Mesothelial cell of epicardium (in vitro differentiated cells): Measurements from ENCODE around the gene CPLX1. TPM values are rescaled to one million over a fixed set of nuclear protein-coding genes. Genes with fewer than 3 reads are reported as not detected.

ENCODE experiments used
- DNase-seq, 2 experiments: peaks; one replicate each; pipeline ENCODE4 v3.0.0; 2021; ENCODE audit warnings: low spot score in 2 of 2; ENCODE audit not compliant: unreplicated experiment in 2 of 2
- H3K27ac Mint-ChIP-seq: 2 replicates; pipeline ENCODE4 v1.8.0; 2021; ENCODE audit warnings: mixed read lengths
- H3K27me3 Mint-ChIP-seq: 2 replicates; pipeline ENCODE4 v1.8.0; 2021; ENCODE audit warnings: low read depth, mixed read lengths
- H3K36me3 Mint-ChIP-seq: 2 replicates; pipeline ENCODE4 v1.8.0; 2021; ENCODE audit warnings: mixed read lengths
- H3K4me1 Mint-ChIP-seq: 2 replicates; pipeline ENCODE4 v1.8.0; 2021; ENCODE audit warnings: mixed read lengths
- H3K4me3 Mint-ChIP-seq: 2 replicates; pipeline ENCODE4 v1.8.0; 2021; ENCODE audit warnings: mild to moderate bottlenecking, moderate library complexity, mixed read lengths
- H3K9me3 Mint-ChIP-seq: 2 replicates; pipeline ENCODE4 v1.8.0; 2021; ENCODE audit warnings: mixed read lengths
- total RNA-seq: library from RNA; stranded (reverse); gene quantifications from 3 replicates; pipeline ENCODE4 v1.2.1, GENCODE V29; 2021
- TF ChIP-seq, protein P1 (sequence below): fragments of 200-600 bp; sonication (generic); IDR thresholded peaks from one replicate; pipeline ENCODE4 v1.5.0; 2021; ENCODE audit warnings: antibody characterized with exemption; ENCODE audit not compliant: unreplicated experiment

CPLX1 gene
- total RNA-seq, 1 donor from 2014 or later = 4.6 TPM

DNA sequence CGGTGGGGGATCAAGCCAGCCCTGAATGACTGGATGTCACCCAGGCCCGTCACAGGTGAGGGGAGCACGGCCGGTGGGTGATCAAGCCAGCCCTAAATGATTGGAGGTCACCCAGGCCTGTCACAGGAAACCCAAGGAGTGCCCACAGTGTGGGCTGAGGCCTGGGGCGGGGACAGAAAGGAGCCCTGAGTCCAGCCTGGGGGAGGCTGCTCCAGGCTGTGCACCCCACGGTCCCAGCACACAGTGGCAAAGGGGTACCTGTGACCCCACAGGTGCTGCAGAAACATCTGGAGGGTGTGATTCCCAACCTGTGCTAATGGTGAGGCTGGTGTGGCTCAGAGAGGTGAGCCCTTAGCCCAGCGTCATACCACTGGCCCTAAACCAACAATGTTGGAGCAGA lies 6.2 kb upstream of the CPLX1 start:
- Mint-ChIP-seq H3K27ac (no peak overlapping the region), H3K4me3 (no peak overlapping the region), H3K4me1 (peaks cover 6% of the 10 kb centered on the region), H3K9me3 (no peaks in the 10 kb centered on the region), H3K27me3 (peaks cover 41% of the 10 kb centered on the region), H3K36me3 (no peaks in the 10 kb centered on the region)
- TF ChIP-seq, protein P1, sequence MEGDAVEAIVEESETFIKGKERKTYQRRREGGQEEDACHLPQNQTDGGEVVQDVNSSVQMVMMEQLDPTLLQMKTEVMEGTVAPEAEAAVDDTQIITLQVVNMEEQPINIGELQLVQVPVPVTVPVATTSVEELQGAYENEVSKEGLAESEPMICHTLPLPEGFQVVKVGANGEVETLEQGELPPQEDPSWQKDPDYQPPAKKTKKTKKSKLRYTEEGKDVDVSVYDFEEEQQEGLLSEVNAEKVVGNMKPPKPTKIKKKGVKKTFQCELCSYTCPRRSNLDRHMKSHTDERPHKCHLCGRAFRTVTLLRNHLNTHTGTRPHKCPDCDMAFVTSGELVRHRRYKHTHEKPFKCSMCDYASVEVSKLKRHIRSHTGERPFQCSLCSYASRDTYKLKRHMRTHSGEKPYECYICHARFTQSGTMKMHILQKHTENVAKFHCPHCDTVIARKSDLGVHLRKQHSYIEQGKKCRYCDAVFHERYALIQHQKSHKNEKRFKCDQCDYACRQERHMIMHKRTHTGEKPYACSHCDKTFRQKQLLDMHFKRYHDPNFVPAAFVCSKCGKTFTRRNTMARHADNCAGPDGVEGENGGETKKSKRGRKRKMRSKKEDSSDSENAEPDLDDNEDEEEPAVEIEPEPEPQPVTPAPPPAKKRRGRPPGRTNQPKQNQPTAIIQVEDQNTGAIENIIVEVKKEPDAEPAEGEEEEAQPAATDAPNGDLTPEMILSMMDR = no peak
- DNase-seq = no peak

DNA sequence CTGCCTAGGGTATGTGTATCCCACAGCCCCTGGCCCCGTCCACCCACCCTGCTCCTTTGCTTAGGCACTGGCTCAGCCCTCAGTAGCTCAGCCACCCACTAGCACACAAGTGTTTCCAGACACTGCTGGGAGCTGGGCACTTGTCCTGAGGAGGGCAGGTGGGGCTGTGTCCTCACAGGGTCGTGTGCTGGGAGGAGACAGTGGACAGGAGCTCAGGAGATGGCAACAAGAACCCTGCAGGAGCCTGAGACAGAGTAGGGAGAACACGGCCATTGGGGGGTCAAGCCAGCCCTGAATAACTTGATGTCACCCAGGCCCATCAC lies 5.5 kb upstream of the CPLX1 start:
- Mint-ChIP-seq H3K4me1 (peaks cover 6% of the 10 kb centered on the region), H3K4me3 (no peak overlapping the region), H3K9me3 (no peaks in the 10 kb centered on the region), H3K36me3 (no peaks in the 10 kb centered on the region), H3K27ac (no peak overlapping the region), H3K27me3 (peaks cover 45% of the 10 kb centered on the region)
- DNase-seq = no peak
- TF ChIP-seq, protein P1 = no peak

DNA sequence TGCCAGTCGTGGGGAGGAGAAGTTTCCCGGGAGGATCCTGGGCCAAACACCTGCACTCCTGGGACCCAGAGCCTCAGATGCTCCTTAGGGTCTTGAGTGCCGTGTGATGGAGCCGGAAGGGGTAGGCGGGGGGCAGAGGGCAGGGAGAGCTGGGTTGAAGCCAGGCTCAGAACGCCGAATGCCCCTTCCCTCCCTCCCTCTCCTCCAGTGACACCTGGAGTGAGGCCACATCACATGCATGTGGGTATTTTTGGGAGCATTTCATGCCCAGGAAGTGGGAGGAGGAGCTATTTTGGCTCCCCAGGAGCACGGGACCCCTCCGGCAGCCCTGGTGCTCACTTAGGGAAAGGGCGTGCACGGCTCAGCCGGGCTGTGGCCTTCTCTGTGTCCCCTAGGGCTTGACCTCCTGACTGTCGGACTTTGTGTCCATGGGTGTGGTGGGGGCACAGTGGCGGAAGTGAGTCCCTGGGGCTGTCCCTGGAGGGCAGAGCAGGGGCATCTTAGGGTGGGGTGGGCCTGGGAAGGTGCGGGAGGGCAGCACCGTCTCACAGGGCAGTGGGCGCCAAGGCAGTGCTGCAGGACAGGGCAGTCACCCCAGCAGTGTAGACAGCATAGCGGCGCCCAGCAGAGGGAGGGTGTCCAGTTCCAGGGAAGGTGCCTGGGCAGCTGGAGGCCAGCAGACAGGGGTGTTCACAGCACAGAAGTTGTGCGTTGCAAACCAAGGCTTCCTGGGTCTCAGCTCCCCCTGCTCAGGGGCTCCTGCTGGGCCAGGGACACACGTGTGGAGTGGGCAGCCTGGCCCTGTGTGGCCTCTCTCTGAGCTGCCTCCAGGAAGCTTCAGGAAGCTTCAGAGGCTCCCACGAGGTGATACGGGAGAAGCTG lies 4.9 kb upstream of the CPLX1 start:
- H3K4me1 Mint-ChIP-seq = peaks cover 6% of the 10 kb centered on the region
- DNase-seq = no peak
- TF ChIP-seq, protein P1 = no peak
- H3K27me3 Mint-ChIP-seq = peaks cover 45% of the 10 kb centered on the region
- no peaks in the 10 kb centered on the region for H3K9me3 Mint-ChIP-seq
- no peaks in the 10 kb centered on the region for H3K36me3 Mint-ChIP-seq
- no peak overlapping the region for H3K4me3 Mint-ChIP-seq
- no peak overlapping the region for H3K27ac Mint-ChIP-seq

DNA sequence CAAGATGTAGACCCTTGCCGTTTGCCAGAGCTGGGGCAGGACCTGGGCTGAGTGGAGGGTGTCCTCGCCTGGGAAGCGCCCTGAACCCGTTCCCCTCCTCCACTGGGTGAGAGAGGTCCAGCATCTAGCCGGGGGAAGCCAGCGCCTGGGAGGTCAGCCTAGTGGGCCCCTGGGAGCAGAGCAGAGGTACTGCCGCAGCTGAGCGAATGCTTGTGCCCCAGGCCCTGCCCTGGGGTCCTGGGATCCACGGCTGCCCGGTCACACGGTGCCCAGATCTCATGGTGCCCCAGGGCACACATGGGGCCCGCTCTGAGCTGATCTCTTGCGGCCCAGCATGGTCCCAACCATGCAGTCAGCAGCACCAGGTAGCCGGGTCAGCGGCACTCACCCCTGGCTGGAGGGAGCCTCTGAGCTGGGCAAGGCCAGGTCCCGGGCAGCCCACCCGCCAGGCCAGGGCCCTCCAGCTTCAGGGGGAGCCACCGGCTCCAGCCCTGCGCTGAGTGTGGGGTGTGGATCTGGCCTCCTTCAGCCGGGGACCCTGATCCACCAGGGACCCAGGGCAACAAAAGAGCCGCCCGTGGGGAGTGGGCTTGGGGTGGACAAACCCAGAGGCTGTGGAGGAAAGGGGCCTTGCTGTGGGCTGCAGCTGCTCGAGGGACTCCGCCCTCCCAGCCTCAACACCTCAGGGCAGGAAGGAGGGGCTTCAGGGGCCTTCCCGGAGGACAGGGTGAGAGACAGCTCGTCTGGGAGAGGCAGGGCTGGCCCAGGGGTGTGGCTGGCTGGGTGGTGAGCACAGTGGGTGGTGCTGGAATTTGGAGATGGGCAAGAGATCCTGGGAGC lies 4.1 kb upstream of the CPLX1 start:
- Mint-ChIP-seq H3K27me3 (peaks cover 50% of the 10 kb centered on the region), H3K36me3 (no peaks in the 10 kb centered on the region), H3K27ac (no peak overlapping the region), H3K4me3 (no peak overlapping the region), H3K4me1 (peaks cover 6% of the 10 kb centered on the region), H3K9me3 (no peaks in the 10 kb centered on the region)
- no peak for DNase-seq
- TF ChIP-seq, protein P1 = no peak

DNA sequence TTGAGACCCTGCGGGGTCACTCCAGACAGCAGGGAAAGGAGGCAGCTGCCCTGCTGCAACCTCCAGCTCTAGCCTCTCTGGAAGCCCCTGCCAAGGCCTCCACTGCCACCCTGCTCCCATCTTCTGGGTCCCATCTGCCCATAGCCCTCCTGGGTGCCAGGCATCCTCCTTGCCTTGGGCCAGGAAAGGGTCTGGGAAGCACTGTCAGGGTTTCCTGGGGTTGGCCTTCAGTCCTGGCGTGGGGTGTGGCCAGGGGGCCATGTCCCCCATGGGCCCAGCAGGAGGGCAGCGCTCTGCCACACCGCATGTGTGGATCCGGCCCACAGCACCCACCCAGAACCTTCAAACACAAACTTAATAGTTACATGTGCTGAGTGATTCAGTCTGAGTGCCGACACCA lies 3.4 kb upstream of the CPLX1 start:
- Mint-ChIP-seq H3K27me3 (peaks cover 57% of the 10 kb centered on the region), H3K36me3 (no peaks in the 10 kb centered on the region), H3K9me3 (no peaks in the 10 kb centered on the region), H3K27ac (no peak overlapping the region), H3K4me3 (no peak overlapping the region), H3K4me1 (peaks cover 6% of the 10 kb centered on the region)
- no peak for DNase-seq
- TF ChIP-seq, protein P1 = no peak
